Uterus (tissue), 4 donors: Measurements from ENCODE around the gene DMRT2. TPM values are rescaled to one million over a fixed set of nuclear protein-coding genes. Genes with fewer than 3 reads are reported as not detected.

ENCODE experiments used
- DNase-seq, 2 donors: peaks; one replicate each; pipeline ENCODE4 v3.0.0-alpha.2; 2019 to 2020
- H3K27ac ChIP-seq, 2 donors: fragments of 200-600 bp; sonication (generic); 1 replicate in 1 of 2; 2 replicates in 1 of 2; pipeline ENCODE4 v1.5.1; 2016 to 2018
- H3K27me3 ChIP-seq, 2 donors: fragments of 200-600 bp; sonication (generic); one replicate each; pipeline ENCODE4 v1.5.1; 2018 to 2019; ENCODE audit warnings: control low read depth in 1 of 2
- H3K36me3 ChIP-seq, 2 donors: fragments of 200-600 bp; sonication (generic); one replicate each; pipeline ENCODE4 v1.5.1; 2019; ENCODE audit warnings: control low read depth in 1 of 2
- H3K4me1 ChIP-seq, 2 donors: fragments of 200-600 bp; sonication (generic); one replicate each; pipeline ENCODE4 v1.5.1; 2018 to 2019; ENCODE audit warnings: control low read depth in 1 of 2
- H3K4me3 ChIP-seq, 2 donors: fragments of 200-600 bp; sonication (generic); 1 replicate in 1 of 2; 2 replicates in 1 of 2; pipeline ENCODE4 v1.5.1; 2018 to 2019; ENCODE audit warnings: mild to moderate bottlenecking in 1 of 2
- H3K9me3 ChIP-seq, 2 donors: fragments of 200-600 bp; sonication (generic); one replicate each; pipeline ENCODE4 v1.5.1; 2019; ENCODE audit warnings: control low read depth in 1 of 2
- POLR2A ChIP-seq, 2 donors: fragments of 450-650 bp; IDR thresholded peaks; one replicate each; pipeline ENCODE4 v1.6.1; 2016; ENCODE audit warnings: antibody characterized with exemption in 2 of 2, mild to moderate bottlenecking in 1 of 2, moderate library complexity in 1 of 2
- intact Hi-C: fragments of 100-400 bp; cut with DNase I; formaldehyde crosslinking; loops from one replicate; pipeline ENCODE4 v1.15.1; 2023; ENCODE audit warnings: low total_unique reads
- total RNA-seq, 4 donors: library from RNA; depleted of rRNA in 3 of 4; stranded (reverse); fragments of >200 nt in 3 of 4; gene quantifications; one replicate each; pipeline versions ENCODE4 v1.1.0 to v1.2.4, GENCODE V29; 2014 to 2023
- TF ChIP-seq, protein P1 (sequence below), 4 experiments: fragments of 200-600 bp in 2 of 4; fragments of 450-650 bp in 2 of 4; sonication (generic) in 2 of 4; IDR thresholded peaks; one replicate each; pipeline ENCODE4 v1.5.1; 2016 to 2019; ENCODE audit warnings: antibody characterized with exemption in 4 of 4, mild to moderate bottlenecking in 2 of 4, moderate library complexity in 1 of 4
- donor health status: DM: yes; HTN: yes; CAD: no.

Gene DMRT2
- total RNA-seq, 4 donors from 2014 or later, result 3.1 TPM; not detected in 3

DNA sequence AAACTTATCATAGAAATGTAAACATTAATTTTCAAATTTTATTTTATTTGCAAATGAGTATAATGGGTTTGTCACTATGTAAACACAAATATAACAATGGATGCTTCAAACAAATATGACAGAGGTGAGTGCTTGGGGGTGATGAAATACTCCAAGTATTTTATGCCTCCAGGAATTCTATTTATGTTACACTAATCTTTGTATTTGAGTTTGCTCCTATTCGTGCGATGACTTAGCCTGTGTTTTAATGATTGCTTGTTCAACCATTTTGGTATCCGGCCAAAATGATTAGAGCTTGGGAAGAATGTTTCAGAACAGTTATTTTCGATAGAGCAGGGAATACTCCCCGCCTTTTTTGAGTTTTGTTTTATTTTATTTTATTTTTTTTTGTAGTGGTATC is 5.0 kb downstream of the DMRT2 start:
- peaks cover 0 to 29% of the 10 kb centered on the region in 2 donors for H3K27me3 ChIP-seq
- intact Hi-C loops, result no loop called here
- no peaks in the 10 kb centered on the region for H3K36me3 ChIP-seq
- TF ChIP-seq, protein P1, sequence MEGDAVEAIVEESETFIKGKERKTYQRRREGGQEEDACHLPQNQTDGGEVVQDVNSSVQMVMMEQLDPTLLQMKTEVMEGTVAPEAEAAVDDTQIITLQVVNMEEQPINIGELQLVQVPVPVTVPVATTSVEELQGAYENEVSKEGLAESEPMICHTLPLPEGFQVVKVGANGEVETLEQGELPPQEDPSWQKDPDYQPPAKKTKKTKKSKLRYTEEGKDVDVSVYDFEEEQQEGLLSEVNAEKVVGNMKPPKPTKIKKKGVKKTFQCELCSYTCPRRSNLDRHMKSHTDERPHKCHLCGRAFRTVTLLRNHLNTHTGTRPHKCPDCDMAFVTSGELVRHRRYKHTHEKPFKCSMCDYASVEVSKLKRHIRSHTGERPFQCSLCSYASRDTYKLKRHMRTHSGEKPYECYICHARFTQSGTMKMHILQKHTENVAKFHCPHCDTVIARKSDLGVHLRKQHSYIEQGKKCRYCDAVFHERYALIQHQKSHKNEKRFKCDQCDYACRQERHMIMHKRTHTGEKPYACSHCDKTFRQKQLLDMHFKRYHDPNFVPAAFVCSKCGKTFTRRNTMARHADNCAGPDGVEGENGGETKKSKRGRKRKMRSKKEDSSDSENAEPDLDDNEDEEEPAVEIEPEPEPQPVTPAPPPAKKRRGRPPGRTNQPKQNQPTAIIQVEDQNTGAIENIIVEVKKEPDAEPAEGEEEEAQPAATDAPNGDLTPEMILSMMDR (IDR thresholded peaks at IDR 0.05), result no peak
- no peak for TF ChIP-seq POLR2A (IDR thresholded peaks at IDR 0.05)
- H3K4me3 ChIP-seq, result no peak overlapping the region
- H3K9me3 ChIP-seq, result no peaks in the 10 kb centered on the region
- peaks cover 0 to 5% of the 10 kb centered on the region in 2 donors for H3K4me1 ChIP-seq
- no peak for DNase-seq
- H3K27ac ChIP-seq, result no peak overlapping the region

DNA sequence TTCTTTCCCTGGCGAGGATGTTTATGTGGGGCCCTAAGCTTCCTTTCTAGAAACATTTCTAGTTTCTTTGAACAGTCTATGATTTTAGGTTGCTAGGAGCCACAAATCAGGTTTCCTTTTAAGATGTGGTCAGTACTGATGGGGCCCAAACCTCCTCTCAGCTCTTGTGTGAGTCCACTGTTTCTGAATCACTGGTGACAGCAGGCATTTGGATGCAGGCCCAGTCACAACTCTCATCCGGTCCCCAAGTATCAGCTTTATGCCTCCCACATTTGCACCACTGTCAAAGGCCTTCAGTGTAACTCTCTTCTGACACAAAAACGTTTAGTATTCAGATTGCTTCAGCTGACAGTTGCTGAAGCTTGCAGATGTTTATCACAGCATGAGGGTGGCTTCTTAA is 7.8 kb downstream of the DMRT2 start:
- peaks cover 0 to 25% of the 10 kb centered on the region in 2 donors for H3K27me3 ChIP-seq
- H3K4me1 ChIP-seq, result no peaks in the 10 kb centered on the region
- TF ChIP-seq, protein P1 (IDR thresholded peaks at IDR 0.05), result no peak
- TF ChIP-seq POLR2A (IDR thresholded peaks at IDR 0.05), result no peak
- H3K9me3 ChIP-seq, result no peaks in the 10 kb centered on the region
- H3K27ac ChIP-seq, result no peak overlapping the region
- H3K4me3 ChIP-seq, result no peak overlapping the region
- intact Hi-C loops, result no loop called here
- DNase-seq, result no peak
- H3K36me3 ChIP-seq, result no peaks in the 10 kb centered on the region

DNA sequence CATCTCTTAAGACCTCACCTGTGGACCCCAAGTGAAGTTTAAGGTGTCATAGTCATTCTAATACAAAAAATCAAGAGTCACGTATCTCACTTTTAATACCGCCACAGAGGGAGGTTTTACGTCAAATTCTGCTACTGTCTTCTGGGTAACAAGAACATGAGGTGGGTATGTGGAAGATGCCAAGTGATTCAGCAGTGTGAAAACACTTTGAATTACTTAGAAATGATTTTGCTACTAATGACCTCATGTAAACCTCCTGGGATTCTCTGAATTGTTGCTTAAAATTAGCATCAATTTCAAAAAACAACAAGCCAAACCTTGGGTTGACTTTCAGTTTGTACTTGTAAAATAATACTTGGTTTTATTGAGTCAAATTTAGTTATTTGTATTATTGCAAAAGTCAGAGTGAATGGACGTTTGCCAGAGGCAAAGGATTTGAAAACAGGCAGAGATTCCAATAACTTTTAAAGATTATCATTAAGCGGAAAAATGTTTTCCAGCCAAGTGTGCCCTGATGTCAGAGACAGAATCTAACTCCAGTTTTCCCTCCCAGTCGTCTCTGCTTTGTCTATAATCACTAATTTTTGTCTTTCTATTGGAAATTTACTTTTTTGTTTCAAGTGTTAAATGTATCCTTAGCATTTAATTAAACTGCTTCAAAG is 8.8 kb downstream of the DMRT2 start:
- H3K27me3 ChIP-seq, result peaks cover 0 to 16% of the 10 kb centered on the region in 2 donors
- no peak for TF ChIP-seq POLR2A (IDR thresholded peaks at IDR 0.05)
- TF ChIP-seq, protein P1 (IDR thresholded peaks at IDR 0.05), result no peak
- intact Hi-C loops, result no loop called here

DNA sequence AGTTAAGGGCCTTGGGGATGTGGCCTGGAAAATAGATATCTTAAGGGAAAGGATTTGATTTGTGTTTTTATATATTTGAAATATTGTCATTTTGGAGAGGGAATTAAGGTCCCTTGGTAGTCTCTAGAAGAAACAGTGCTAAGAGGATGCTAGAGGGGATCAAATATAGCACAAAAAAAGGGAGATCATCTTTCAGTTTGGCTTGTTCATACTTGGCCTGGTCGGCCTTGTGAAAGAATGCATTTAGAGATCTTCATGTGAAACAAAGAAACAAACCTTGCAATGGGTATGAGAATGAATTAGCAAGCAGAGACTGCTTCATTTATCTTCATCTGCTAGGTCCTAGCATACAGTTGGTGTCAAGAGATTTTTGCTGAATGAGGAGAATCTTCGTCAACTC is 15.0 kb downstream of the DMRT2 start:
- no peaks in the 10 kb centered on the region for H3K36me3 ChIP-seq
- DNase-seq, result no peak
- no peak for TF ChIP-seq POLR2A (IDR thresholded peaks at IDR 0.05)
- TF ChIP-seq, protein P1 (IDR thresholded peaks at IDR 0.05), result no peak
- no peaks in the 10 kb centered on the region for H3K9me3 ChIP-seq
- H3K4me3 ChIP-seq, result no peak overlapping the region
- H3K27ac ChIP-seq, result no peak overlapping the region
- intact Hi-C loops, result no loop called here
- H3K4me1 ChIP-seq, result no peaks in the 10 kb centered on the region
- H3K27me3 ChIP-seq, result no peaks in the 10 kb centered on the region

More for the DNA sequence above, 8.8 kb downstream of the DMRT2 start:
- no peaks in the 10 kb centered on the region for H3K9me3 ChIP-seq
- H3K4me3 ChIP-seq, result no peak overlapping the region
- no peaks in the 10 kb centered on the region for H3K4me1 ChIP-seq
- DNase-seq, result no peak
- H3K27ac ChIP-seq, result no peak overlapping the region
- no peaks in the 10 kb centered on the region for H3K36me3 ChIP-seq

DNA sequence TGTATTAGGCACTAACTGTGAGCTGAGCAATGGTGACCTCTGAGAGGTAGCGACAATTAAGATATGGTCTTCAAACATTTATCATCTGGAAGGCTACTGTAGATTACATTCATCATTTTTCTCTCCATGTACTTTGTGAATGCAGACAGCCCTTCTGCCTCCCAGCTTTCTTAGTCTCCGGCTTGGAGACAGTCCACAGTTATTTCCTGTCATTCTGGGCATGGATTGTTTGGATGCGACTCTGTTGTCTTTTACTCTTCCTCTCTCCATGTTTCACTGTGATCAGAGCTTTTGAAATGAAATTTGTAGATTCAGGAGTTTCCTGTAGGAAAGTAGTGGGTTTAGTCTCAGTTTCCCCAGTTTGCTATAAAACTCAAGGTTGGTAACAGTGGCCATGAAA is 20.5 kb downstream of the DMRT2 start:
- H3K4me1 ChIP-seq, result no peaks in the 10 kb centered on the region
- H3K4me3 ChIP-seq, result no peak overlapping the region
- H3K27ac ChIP-seq, result no peak overlapping the region
- no peaks in the 10 kb centered on the region for H3K9me3 ChIP-seq
- DNase-seq, result no peak
- H3K36me3 ChIP-seq, result no peaks in the 10 kb centered on the region
- no peak for TF ChIP-seq POLR2A (IDR thresholded peaks at IDR 0.05)
- TF ChIP-seq, protein P1 (IDR thresholded peaks at IDR 0.05), result no peak
- H3K27me3 ChIP-seq, result no peaks in the 10 kb centered on the region
- intact Hi-C loops, result no loop called here
